ENCODE measurements around the gene ANKMY1.

DNA sequence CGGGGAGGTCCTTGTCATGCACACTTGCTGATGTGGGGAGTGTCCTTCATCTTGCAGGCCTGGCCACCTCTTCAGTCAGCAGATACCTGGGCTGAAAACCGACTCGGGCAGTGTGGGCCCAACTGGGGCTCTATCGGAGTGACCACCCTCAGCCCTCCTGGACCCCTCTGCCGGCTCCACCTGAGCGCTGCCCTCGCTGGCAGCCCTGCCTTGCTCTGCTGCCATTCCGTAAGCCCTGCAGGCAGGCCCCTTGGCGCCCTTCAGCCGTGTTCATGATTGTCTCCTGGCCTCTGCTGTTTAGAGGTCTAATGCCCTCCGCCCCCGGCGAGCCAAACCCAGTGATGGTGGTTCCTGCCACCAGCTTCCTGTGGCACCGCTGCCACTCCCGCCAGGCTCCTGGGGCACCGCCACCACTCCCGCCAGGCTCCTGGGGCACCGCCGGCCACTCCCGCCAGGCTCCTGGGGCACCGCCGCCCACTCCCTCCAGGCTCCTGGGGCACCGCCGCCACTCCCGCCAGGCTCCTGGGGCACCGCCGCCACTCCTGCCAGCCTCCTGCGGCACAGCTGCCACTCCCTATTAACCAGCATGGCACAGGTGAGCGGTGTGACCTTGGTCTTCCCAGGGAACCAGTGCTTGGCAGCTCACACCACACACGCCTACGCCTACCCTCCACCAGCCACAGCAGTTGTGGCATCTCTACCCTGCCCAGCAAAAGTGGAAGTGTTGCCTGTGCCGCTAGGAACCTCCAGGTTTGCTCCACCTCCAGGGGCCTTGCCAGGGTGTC lies 44.7 kb upstream of the ANKMY1 start:
- TF ChIP-seq CHD4 (IDR thresholded peaks at IDR 0.05; ENCODE audit: borderline replicate concordance) (no peak), NR3C1 (IDR thresholded peaks at IDR 0.05) (no peak)
